Stimulated activated memory B cell treated with anti-CD40 and anti-IgM and Interleukin-4, amounts not matched to agents 10 μg/mL and 1 μg/mL and 100 μg/mL, for 72 hours (primary cell): ENCODE measurements around the gene RALGPS1.

Experiments used
- ATAC-seq: fragments of 150-1000 bp; cut with Tn5 transposase; 2 replicates; pipeline ENCODE4 v1.10.0; 2021
- H3K27ac Mint-ChIP-seq: one replicate; pipeline ENCODE4 v1.8.0; 2022; ENCODE audit warnings: mild to moderate bottlenecking, mixed read lengths
- H3K27me3 Mint-ChIP-seq: one replicate; pipeline ENCODE4 v1.8.0; 2022; ENCODE audit warnings: mixed read lengths
- H3K36me3 Mint-ChIP-seq: one replicate; pipeline ENCODE4 v1.8.0; 2022; ENCODE audit warnings: mixed read lengths
- H3K4me1 Mint-ChIP-seq: one replicate; pipeline ENCODE4 v1.8.0; 2022; ENCODE audit warnings: mixed read lengths
- H3K4me3 Mint-ChIP-seq: one replicate; pipeline ENCODE4 v1.8.0; 2022; ENCODE audit warnings: mild to moderate bottlenecking, moderate library complexity, mixed read lengths
- H3K9me3 Mint-ChIP-seq: one replicate; pipeline ENCODE4 v1.8.0; 2022; ENCODE audit warnings: mixed read lengths

Gene RALGPS1

DNA sequence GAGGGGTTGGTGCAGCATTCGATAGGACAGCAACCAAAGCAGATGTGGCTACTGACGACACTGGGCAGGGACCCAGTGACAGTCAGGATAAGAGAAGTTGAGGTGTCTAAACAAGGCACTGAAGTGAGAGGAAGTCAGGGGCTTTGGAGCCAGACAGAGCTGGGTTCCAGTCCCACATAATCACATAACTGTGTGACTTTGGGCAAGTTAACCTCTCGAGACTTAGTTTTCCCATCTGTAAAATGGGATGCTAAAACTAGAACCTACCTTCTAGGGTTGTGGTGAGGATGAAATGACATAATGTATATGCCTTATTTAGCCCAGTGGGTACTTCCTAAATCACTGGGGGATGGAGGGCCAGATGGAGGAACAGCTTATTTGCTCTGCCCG lies 204.7 kb downstream of the RALGPS1 start:
- Mint-ChIP-seq H3K9me3 (no peaks in the 10 kb centered on the region), H3K27me3 (peaks cover 24% of the 10 kb centered on the region), H3K4me3 (no peak overlapping the region), H3K4me1 (peaks cover 40% of the 10 kb centered on the region), H3K36me3 (no peaks in the 10 kb centered on the region), H3K27ac (no peak overlapping the region)
- ATAC-seq, result no peak

DNA sequence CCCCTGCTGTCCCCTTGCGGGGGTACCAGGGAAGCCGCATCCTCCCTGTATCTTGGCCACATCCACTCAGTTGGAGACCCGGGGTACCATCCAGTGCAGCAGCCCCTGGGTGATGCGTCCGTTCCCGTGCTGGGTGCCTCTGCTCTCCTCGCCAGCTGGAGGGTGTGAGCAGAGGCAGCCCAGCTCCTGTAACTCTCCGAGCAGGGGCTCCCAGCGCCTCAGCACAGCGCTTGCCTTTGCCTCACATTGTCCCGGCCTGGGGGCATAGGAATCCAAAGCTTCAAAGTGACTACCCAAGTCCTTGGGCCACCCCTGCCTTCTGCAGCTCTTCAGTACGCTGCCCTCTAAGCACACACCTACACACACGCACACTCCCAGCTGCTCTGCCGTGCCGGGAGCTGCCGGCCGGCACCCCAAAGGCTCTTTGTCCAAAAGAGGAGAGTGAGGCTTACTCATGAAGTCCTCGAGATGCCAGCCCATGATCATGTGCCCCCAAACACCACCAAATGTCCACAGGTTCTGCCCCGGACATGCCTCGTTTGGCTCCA lies 207.1 kb downstream of the RALGPS1 start:
- no peak for ATAC-seq
- H3K27ac Mint-ChIP-seq, result peak overlapping the region; percentile 67
- peaks cover 38% of the 10 kb centered on the region for H3K4me1 Mint-ChIP-seq
- H3K4me3 Mint-ChIP-seq, result no peak overlapping the region
- no peaks in the 10 kb centered on the region for H3K9me3 Mint-ChIP-seq
- peaks cover 24% of the 10 kb centered on the region for H3K27me3 Mint-ChIP-seq
- H3K36me3 Mint-ChIP-seq, result no peaks in the 10 kb centered on the region

DNA sequence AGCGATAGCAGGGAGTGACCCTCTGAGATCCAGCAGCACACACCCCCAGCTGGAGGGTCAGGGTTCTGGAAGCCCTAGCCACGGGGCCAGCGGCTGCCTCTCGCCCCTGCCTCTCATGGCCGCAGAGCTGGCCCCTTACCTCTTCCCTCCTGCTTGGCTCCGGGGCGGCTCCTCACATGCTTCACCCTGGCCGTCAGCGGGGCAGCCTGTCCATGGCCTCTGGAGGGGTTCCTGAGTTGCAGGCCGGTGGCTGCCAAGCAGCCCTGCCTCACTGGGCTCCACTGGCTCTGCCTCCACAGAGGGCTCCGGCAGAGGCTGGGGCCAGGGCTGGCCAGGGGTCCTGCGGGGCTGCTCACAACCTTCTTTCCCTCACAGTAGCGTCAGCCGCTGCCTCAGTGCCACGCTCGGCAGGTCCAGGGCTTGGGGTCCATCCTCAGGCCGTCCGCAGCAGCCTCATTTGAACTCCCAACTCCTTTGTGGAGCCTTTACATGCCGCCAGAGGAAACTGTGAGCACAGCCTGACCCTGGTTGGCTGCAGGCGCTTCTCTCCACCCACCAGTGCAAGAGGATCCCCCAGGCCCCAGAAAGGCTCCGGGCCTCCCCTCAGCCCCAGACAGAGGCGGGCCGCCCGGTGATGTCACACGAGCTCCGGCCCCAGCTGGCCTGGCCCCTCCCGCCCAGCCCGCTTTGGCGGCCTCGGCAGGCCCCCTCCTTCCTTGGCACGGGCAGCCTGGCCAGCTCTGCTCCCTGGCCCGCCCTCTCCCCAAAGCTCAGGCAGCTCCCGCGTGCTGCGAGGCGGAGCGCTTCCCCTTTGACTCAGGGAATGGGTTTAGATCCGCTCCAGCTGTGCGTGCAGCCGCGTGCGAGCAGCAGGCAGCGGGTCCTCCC lies 207.8 kb downstream of the RALGPS1 start, which contains the start of gene ANGPTL2:
Gene ANGPTL2, minus strand, starts transcription at position 460 of the 888 bp plus-strand sequence. CDS start 13,904 bp downstream, outside the sequence.
- Mint-ChIP-seq H3K4me3 (peak within 1 kb of the TSS; percentile 65), H3K36me3 (peaks cover 6% of the 10 kb centered on the region), H3K9me3 (no peaks in the 10 kb centered on the region), H3K27me3 (peaks cover 24% of the 10 kb centered on the region), H3K4me1 (peaks cover 32% of the 10 kb centered on the region), H3K27ac (peak within 1 kb of the TSS; percentile 67)
- peak; percentile 80 for ATAC-seq

DNA sequence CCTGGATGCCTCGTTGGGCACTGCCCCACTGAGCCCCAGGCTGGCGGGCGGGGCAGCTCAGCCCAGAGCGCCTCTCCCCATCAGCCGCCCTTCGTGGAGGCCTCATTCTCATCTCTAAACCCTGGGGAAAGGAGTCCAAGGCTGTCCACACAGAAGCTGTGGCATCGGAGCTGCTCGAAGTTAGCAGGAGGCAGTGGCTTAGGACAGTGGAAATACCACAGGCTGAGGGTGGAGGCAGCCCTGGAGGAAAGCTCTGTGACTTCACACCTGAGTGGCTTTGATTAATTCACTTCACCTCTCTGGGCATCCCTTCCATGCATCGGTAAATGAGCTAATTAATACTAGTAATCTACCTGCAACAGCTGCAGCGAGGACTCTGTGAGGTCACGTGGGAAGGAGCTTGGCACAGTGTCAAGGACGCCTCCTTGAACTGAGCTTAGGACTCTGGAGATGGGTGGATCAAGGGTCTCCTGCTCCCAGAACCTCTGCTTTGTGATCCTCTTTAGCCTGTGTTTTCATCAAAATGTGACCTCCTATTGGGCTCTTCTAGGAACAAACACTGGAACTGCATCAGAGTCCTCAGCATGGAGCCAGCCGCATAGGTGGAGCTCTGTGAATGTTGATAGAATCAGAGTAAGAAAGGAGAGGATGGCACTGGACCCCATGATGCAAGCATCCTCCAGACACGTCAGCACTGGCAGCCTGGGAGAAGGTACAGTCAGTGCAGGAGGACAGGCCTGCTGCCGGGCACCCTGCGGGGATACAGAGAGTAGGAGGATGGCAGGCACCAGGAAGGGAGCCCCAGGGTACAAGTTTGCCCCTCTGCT lies 208.7 kb downstream of the RALGPS1 start:
- Mint-ChIP-seq H3K4me1 (peaks cover 32% of the 10 kb centered on the region), H3K27ac (peak overlapping the region; percentile 67), H3K36me3 (peaks cover 8% of the 10 kb centered on the region), H3K27me3 (peaks cover 24% of the 10 kb centered on the region), H3K4me3 (peak overlapping the region; percentile 65), H3K9me3 (no peaks in the 10 kb centered on the region)
- ATAC-seq, result no peak

DNA sequence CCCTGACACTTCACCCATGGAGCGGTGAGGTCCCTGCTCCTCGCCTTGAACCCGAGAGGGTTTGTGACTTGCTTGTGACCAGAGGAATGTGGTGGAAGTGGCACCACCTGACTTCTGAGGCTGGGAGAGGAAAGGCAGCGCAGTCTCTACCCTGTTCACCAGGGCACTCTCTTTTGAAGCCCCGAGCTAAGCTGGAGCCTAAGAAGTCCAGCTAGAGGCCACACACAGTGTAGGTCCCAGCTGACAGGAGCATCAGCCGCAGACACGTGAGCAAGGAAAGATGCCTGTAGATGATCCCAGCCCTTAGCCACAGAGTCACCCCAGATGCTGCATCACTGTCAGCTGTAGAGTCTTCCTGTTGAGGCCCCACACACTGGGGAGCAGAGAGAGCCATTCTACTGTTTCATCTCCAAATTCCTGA lies 209.5 kb downstream of the RALGPS1 start:
- no peaks in the 10 kb centered on the region for H3K9me3 Mint-ChIP-seq
- H3K36me3 Mint-ChIP-seq, result peaks cover 8% of the 10 kb centered on the region
- no peak for ATAC-seq
- no peak overlapping the region for H3K27ac Mint-ChIP-seq
- peaks cover 24% of the 10 kb centered on the region for H3K4me1 Mint-ChIP-seq
- H3K27me3 Mint-ChIP-seq, result peaks cover 24% of the 10 kb centered on the region
- H3K4me3 Mint-ChIP-seq, result no peak overlapping the region

DNA sequence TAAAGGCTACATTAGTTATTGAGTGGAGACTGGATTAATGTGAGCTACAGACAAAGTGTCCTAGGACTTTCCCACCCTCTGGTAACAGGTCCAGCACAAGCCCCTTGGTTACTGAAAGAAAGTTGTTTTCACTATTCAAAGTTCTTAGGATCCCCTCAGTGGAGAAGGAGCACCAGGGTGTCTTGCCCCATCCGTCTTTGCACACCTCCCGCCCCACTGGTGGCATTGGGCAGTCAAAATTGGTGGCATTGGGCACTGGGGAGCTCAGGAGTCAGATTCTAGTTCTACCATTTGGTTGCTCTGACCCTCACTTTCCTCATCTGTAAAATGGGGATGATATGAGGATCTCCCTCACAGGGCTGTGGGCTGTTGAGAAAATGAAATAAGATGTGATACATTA lies 210.2 kb downstream of the RALGPS1 start:
- peaks cover 24% of the 10 kb centered on the region for H3K27me3 Mint-ChIP-seq
- no peak for ATAC-seq
- H3K4me3 Mint-ChIP-seq, result no peak overlapping the region
- H3K4me1 Mint-ChIP-seq, result peaks cover 20% of the 10 kb centered on the region
- H3K36me3 Mint-ChIP-seq, result peaks cover 8% of the 10 kb centered on the region
- no peak overlapping the region for H3K27ac Mint-ChIP-seq
- H3K9me3 Mint-ChIP-seq, result no peaks in the 10 kb centered on the region

DNA sequence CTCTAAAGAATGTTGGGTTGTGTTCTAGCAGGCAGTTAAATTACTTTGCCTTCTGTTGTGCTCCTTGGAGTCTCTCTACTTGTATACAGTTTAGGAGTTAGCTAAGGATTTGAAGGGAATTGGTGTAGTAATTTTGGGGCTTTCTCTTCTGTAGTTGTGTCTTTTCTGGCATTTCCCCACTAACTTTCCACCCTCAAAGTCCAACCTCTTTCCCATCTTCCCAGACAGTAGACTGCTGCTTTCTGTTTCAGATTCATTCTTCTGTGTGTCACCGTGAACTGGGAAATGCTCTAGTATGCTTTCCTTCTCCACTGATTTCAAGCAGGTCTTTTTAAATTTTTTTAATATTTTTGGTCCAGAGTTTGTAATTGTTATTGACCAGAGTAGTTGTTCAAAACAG lies 212.4 kb downstream of the RALGPS1 start:
- no peak overlapping the region for H3K4me3 Mint-ChIP-seq
- H3K9me3 Mint-ChIP-seq, result no peaks in the 10 kb centered on the region
- peaks cover 8% of the 10 kb centered on the region for H3K36me3 Mint-ChIP-seq
- ATAC-seq, result no peak
- H3K27me3 Mint-ChIP-seq, result peaks cover 17% of the 10 kb centered on the region
- H3K27ac Mint-ChIP-seq, result no peak overlapping the region
- peaks cover 18% of the 10 kb centered on the region for H3K4me1 Mint-ChIP-seq

DNA sequence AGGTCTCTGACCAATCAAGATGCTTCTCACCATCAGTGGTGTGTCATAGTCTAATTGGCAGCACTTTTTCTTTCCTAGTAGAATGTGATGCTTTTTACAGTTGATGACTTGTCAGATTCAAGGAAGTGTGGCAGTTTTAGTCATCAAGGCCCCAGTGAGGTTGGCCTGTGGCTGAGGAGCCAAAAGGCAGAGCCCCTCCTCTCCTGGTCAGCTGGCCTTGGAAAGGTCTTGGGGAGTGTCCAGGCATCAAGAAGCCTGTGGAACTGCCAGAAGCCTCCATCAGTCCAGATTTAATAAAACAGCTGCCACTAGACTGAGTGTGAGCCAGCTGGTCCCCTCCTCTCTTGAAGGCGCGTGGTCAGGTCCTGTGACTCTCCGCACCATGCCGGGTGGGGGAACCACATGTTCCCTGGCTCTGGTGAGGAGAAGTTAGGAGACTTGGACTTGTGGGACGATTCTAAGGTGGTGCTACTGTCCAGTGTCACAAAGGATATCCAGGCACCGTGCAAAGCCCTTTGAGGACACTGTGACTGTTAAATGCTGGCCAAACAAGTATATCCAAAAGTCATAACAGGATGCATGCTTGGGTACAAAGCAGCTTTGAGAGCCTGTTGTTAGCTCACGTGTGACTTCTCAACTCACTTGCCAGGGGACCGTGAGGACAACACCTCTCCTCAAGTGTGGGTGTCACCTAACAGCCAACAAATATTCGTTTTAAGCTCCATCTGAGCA lies 213.9 kb downstream of the RALGPS1 start:
- ATAC-seq, result no peak
- H3K27me3 Mint-ChIP-seq, result peaks cover 2% of the 10 kb centered on the region
- H3K4me3 Mint-ChIP-seq, result no peak overlapping the region
- H3K27ac Mint-ChIP-seq, result no peak overlapping the region
- peaks cover 2% of the 10 kb centered on the region for H3K4me1 Mint-ChIP-seq
- H3K9me3 Mint-ChIP-seq, result no peaks in the 10 kb centered on the region
- H3K36me3 Mint-ChIP-seq, result peaks cover 8% of the 10 kb centered on the region

DNA sequence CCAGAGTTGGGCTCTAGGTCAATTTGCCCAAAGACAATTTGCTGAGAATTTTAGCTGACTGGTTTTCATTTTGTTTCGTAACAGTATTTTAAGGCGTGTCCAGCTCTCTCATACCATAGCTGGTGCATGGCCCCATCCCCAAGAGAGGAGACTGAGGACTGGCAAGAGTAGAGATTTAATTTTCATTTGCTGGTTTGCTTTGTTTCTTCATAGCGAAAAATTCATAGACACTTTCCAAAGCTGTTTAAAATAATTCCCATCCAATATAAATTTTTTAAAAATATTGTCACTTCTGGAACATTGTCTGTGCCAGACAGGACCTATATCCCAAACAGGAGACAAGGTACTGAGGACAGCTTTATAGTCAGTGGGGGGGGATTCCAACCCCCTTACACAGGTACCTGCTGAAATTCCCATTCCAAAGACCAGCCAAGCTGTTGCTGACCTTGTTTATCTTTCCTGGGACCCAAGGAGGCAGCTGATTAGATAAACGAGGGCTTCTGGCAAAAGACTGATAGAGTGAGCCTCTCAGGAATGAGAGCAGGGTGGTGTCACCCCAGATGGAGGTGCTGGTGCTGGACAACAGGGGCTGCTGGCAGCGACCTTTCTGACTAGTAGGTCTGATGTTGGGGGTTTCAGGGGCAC lies 214.6 kb downstream of the RALGPS1 start:
- Mint-ChIP-seq H3K27ac (no peak overlapping the region), H3K27me3 (no peaks in the 10 kb centered on the region), H3K4me1 (no peaks in the 10 kb centered on the region), H3K9me3 (no peaks in the 10 kb centered on the region), H3K4me3 (no peak overlapping the region), H3K36me3 (peaks cover 12% of the 10 kb centered on the region)
- no peak for ATAC-seq

DNA sequence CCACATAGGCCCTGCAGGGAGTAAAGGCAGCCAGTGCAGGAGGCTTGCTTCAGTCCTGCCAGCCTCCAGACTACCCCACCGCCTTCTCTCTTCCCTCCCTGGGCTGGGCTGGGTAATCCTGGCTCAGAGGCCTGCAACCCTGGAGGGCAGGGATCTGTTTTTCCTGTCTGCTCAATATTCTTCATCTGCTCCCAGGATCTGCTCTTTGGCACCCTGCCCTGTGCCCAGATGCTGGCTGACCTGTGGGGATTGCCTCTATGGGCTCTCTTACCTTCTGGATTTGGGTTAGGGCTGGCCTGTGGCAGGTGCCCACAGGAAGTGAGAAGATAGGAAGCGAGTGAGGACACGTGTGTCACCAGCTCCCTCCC lies 215.1 kb downstream of the RALGPS1 start:
- no peaks in the 10 kb centered on the region for H3K9me3 Mint-ChIP-seq
- no peaks in the 10 kb centered on the region for H3K4me1 Mint-ChIP-seq
- no peak overlapping the region for H3K4me3 Mint-ChIP-seq
- peaks cover 14% of the 10 kb centered on the region for H3K36me3 Mint-ChIP-seq
- H3K27ac Mint-ChIP-seq, result no peak overlapping the region
- no peaks in the 10 kb centered on the region for H3K27me3 Mint-ChIP-seq
- ATAC-seq, result no peak

DNA sequence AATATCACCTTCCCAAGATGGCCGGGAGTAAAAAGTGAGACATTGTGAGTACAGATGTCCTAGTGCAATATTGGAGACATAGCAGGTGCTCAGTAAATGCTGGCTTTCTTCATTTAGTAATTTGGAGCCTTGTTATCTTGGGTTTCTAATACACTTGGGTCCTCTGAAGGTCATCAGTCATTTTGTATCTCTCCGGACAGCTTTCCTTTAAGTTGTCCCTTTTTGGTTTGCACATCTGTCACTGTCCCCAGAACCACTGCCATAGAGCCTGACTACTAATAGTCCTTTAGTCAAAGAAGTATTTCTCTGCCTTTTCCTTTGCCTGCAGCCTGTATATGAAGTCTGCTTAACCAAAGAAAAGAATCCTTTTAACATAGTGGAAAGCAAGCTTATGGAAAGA lies 215.7 kb downstream of the RALGPS1 start:
- Mint-ChIP-seq H3K27me3 (no peaks in the 10 kb centered on the region), H3K9me3 (no peaks in the 10 kb centered on the region), H3K27ac (no peak overlapping the region), H3K4me1 (no peaks in the 10 kb centered on the region), H3K36me3 (peaks cover 14% of the 10 kb centered on the region), H3K4me3 (no peak overlapping the region)
- ATAC-seq, result no peak

DNA sequence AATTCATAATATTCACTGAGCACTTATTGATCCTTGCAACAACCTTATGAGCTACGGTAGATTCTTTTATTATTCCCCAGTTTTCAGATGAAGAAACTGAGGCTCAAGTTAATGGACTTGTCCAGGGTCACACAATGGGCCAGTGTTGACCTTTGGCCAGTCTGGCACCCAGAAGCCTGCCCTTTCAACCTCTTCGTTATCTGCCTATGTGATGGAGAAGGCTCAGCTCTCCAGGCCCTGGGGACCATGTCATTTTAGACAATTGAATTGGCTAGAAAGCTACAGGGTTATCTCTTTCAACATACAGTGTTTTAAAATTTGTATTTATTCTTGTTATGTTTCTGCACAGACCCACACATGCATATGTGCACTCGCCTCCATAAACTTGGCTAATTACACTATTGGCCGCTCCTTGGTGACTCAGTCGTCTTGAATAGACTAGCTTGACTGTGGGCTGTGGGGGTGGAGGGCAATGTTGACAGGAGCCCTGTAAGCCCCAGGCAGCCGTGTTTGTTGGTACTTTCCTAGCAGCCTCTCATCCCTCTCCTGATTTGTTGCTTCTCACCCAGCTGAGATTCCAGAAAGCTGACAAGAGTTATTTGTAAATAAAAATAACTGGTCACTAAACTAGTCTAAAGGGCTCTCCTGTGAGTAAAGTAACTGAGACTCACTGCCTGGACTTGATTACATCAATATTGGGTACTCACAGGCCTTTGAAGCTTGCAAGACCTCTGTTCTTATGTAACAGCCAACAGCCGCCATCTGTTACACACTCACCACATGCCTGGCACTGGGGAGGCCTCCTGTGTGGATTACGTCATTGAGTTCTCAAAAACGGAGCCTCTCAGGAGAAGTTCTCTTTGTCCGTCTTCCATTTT lies 216.3 kb downstream of the RALGPS1 start:
- Mint-ChIP-seq H3K9me3 (no peaks in the 10 kb centered on the region), H3K27ac (no peak overlapping the region)
- no peak for ATAC-seq

DNA sequence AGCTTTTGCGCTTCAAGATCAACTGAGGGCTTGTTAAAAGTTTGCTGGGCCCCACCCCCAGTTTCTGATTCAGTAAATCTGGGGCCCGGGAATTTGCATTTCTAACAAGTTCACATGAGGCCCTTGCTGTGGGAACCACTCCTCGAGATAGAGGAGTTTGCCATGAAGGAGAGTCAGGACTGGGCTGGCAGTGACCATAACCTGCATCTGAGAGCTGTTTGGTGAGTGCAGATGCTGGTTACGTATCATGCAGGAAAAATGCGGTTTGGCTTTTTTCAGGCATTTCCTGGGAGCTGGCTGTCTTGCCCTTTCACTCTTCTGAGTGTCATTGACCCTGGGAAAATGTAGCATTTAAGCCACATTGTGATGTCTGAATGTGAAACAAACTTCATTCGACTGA lies 217.3 kb downstream of the RALGPS1 start:
- Mint-ChIP-seq H3K4me1 (no peaks in the 10 kb centered on the region), H3K4me3 (no peak overlapping the region), H3K36me3 (peaks cover 13% of the 10 kb centered on the region), H3K27ac (no peak overlapping the region), H3K9me3 (no peaks in the 10 kb centered on the region), H3K27me3 (no peaks in the 10 kb centered on the region)
- ATAC-seq, result no peak

More for the DNA sequence above, 216.3 kb downstream of the RALGPS1 start:
- Mint-ChIP-seq H3K4me1 (no peaks in the 10 kb centered on the region), H3K36me3 (peaks cover 14% of the 10 kb centered on the region), H3K27me3 (no peaks in the 10 kb centered on the region), H3K4me3 (no peak overlapping the region)

DNA sequence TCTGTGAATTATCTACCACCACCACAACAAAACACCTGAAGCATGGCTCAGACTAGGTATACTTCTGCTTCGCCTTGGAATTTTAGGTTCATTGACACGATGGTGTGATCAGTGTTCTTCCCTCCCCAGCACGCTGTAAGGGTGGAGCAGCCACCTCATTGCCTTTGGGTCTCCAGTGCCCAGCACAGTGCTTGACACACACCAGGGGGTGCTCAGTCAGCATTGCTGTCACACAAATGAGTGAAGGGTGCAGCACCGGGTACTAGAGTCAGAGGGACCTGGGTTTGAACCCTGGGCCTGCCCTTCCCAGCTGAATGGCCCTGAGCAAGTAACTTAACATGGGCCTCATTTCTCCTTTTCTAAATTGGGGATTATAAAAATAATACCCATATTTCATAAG lies 217.8 kb downstream of the RALGPS1 start:
- no peak overlapping the region for H3K4me3 Mint-ChIP-seq
- no peak for ATAC-seq
- H3K27me3 Mint-ChIP-seq, result no peaks in the 10 kb centered on the region
- no peaks in the 10 kb centered on the region for H3K9me3 Mint-ChIP-seq
- H3K27ac Mint-ChIP-seq, result no peak overlapping the region
- no peaks in the 10 kb centered on the region for H3K4me1 Mint-ChIP-seq
- peaks cover 8% of the 10 kb centered on the region for H3K36me3 Mint-ChIP-seq
